GM12878 (cell line): ENCODE results near the gene MAST1. TPM values are rescaled to one million over a fixed set of nuclear protein-coding genes. Genes with fewer than 3 reads are reported as not detected.

Experiments
- ATF3 ChIP-seq: IDR thresholded peaks from 2 replicates; pipeline ENCODE4 v1.6.1; 2011; ENCODE audit warnings: low read depth, mild to moderate bottlenecking, low read length, moderate library complexity, borderline replicate concordance; ENCODE audit errors: extremely low read depth
- BRCA1 ChIP-seq: IDR thresholded peaks from 2 replicates; pipeline ENCODE4 v1.6.1; 2011; ENCODE audit warnings: low read depth, low read length, improper control_type of control experiment
- CBFB ChIP-seq: IDR thresholded peaks from 2 replicates; pipeline ENCODE4 v1.6.1; 2016; ENCODE audit warnings: antibody characterized with exemption, low read depth
- CREB1 ChIP-seq: IDR thresholded peaks from 2 replicates; pipeline ENCODE4 v1.6.1; 2012; ENCODE audit warnings: low read depth, mild to moderate bottlenecking, inconsistent platforms
- CREM ChIP-seq: IDR thresholded peaks from 2 replicates; pipeline ENCODE4 v1.6.1; 2014; ENCODE audit warnings: antibody characterized with exemption, low read depth
- ETV6 ChIP-seq, 2 experiments: fragments of 450-650 bp in 1 of 2; IDR thresholded peaks in 1 of 2; conservative IDR thresholded peaks in 1 of 2; 2 replicates each; pipeline ENCODE4 v1.6.1; 2014; ENCODE audit warnings: antibody characterized with exemption in 1 of 2, borderline replicate concordance in 1 of 2, low read depth in 1 of 2, mild to moderate bottlenecking in 1 of 2, moderate library complexity in 1 of 2
- HCFC1 ChIP-seq: fragments of 150-350 bp; IDR thresholded peaks from 2 replicates; pipeline ENCODE4 v1.6.1; 2014; ENCODE audit warnings: low read length
- IKZF1 ChIP-seq: fragments of 450-650 bp; conservative IDR thresholded peaks from 2 replicates; pipeline ENCODE4 v1.6.1; 2017; ENCODE audit warnings: antibody characterized with exemption, mild to moderate bottlenecking
- JUNB ChIP-seq: IDR thresholded peaks from 2 replicates; pipeline ENCODE4 v1.6.1; 2016; ENCODE audit warnings: antibody characterized with exemption, mild to moderate bottlenecking
- MTA2 ChIP-seq: fragments of 450-650 bp; IDR thresholded peaks from 2 replicates; pipeline ENCODE4 v1.6.1; 2016; ENCODE audit warnings: low read depth, mild to moderate bottlenecking, moderate library complexity
- NR2C1 ChIP-seq: fragments of 450-650 bp; IDR thresholded peaks from 2 replicates; pipeline ENCODE4 v1.6.1; 2017; ENCODE audit warnings: antibody characterized with exemption, mild to moderate bottlenecking, moderate library complexity
- NRF1 ChIP-seq: conservative IDR thresholded peaks from 2 replicates; pipeline ENCODE4 v1.6.1; 2011; ENCODE audit warnings: mild to moderate bottlenecking, low read depth, low read length, improper control_type of control experiment
- PML ChIP-seq: IDR thresholded peaks from 2 replicates; pipeline ENCODE4 v1.6.1; 2012; ENCODE audit warnings: low read length, inconsistent platforms
- POLR2A ChIP-seq: IDR thresholded peaks from 2 replicates; pipeline ENCODE4 v1.6.1; 2011; ENCODE audit warnings: low read depth, mild to moderate bottlenecking, low read length
- RFX5 ChIP-seq: IDR thresholded peaks from 2 replicates; pipeline ENCODE4 v1.6.1; 2011; ENCODE audit warnings: low read depth, low read length, improper control_type of control experiment
- SIN3A ChIP-seq: IDR thresholded peaks from 2 replicates; pipeline ENCODE4 v1.6.1; 2012; ENCODE audit warnings: low read depth, low read length, improper control_type of control experiment
- SMAD1 ChIP-seq: fragments of 450-650 bp; IDR thresholded peaks from 2 replicates; pipeline ENCODE4 v1.6.1; 2018; ENCODE audit warnings: mild to moderate bottlenecking, low read depth; ENCODE audit not compliant: partially characterized antibody
- SMARCA5 ChIP-seq: fragments of 450-650 bp; IDR thresholded peaks from 2 replicates; pipeline ENCODE4 v1.6.1; 2017; ENCODE audit warnings: mild to moderate bottlenecking
- USF1 ChIP-seq: IDR thresholded peaks from 2 replicates; pipeline ENCODE4 v1.6.1; 2011; ENCODE audit warnings: borderline replicate concordance, low read depth, mild to moderate bottlenecking, moderate library complexity, mixed read lengths, low read length; ENCODE audit not compliant: insufficient read depth; ENCODE audit errors: extremely low read length
- USF2 ChIP-seq: IDR thresholded peaks from 2 replicates; pipeline ENCODE4 v1.6.1; 2011; ENCODE audit warnings: low read depth, low read length, improper control_type of control experiment, borderline replicate concordance
- ZNF24 ChIP-seq: fragments of 450-650 bp; IDR thresholded peaks from 2 replicates; pipeline ENCODE4 v1.6.1; 2017; ENCODE audit warnings: antibody characterized with exemption, mild to moderate bottlenecking
- ZNF687 ChIP-seq: fragments of 450-650 bp; IDR thresholded peaks from 2 replicates; pipeline ENCODE4 v1.6.1; 2017; ENCODE audit warnings: mild to moderate bottlenecking, moderate library complexity
- ZSCAN29 ChIP-seq: fragments of 450-650 bp; IDR thresholded peaks from 2 replicates; pipeline ENCODE4 v1.6.1; 2017; ENCODE audit warnings: mild to moderate bottlenecking, moderate library complexity
- polyA plus RNA-seq, 11 experiments: library from polyadenylated mRNA; depleted of rRNA in 4 of 11; unstranded in 6 of 11; stranded (reverse) in 5 of 11; fragments of >200 nt; fragmentation: Nextera tagmentation in 4 of 11; fragmentation: Illumina TruSeq in 1 of 11; extraction: Ambion mirVana in 4 of 11; extraction: Trizol in 1 of 11; gene quantifications; 1 replicate in 1 of 11; 2 replicates in 10 of 11; pipeline versions ENCODE4 v1.2.1 to v1.2.3, GENCODE V29; 2011 to 2016; ENCODE audit warnings: inconsistent platforms in 2 of 11, missing spikeins in 2 of 11, low read depth in 1 of 11
- total RNA-seq, 4 experiments: library from RNA; depleted of rRNA in 3 of 4; stranded (reverse); fragments of >200 nt in 3 of 4; fragmentation: Illumina TruSeq in 1 of 4; extraction: Trizol in 1 of 4; gene quantifications; 2 replicates each; pipeline versions ENCODE4 v1.2.1 to v1.2.3, GENCODE V29; 2013 to 2021

MAST1 gene
- total and polyA plus RNA-seq, 10 of the 15 experiments (the other 5 are each of a cell fraction or from before 2014, with no cell fraction given), result 0.08 to 0.79 (median 0.44) TPM; not detected in 1

- TF ChIP-seq USF2 (no peak; the same call in 1 of the 2 replicates), SIN3A (peak; percentile 61; the same call in 1 of the 2 replicates), POLR2A (peak; percentile 89), JUNB (no peak), RFX5 (peak; percentile 93), SMAD1 (peak; percentile 74), IKZF1 (peak; percentile 100), HCFC1 (peak; percentile 34; the same call in 1 of the 2 replicates), NR2C1 (no peak), ATF3 (no peak), ZNF24 (0 out of 2 replicates have a peak, but pooled peaks have one; percentile 11), ETV6 (conservative IDR thresholded peaks at IDR 0.05 in 1 of 2, IDR thresholded peaks at IDR 0.05 in 1 of 2; ENCODE audit: borderline replicate concordance in 1 of 2, low read depth in 1 of 2) (no peak), CREB1 (no peak), ZNF687 (peak; percentile 89), ZSCAN29 (no peak), BRCA1 (0 out of 2 replicates have a peak, but pooled peaks have one; percentile 27), SMARCA5 (peak; percentile 60; the same call in 1 of the 2 replicates), NRF1 (peak; percentile 65), PML (no peak), USF1 (peak; percentile 62), MTA2 (no peak), CBFB (peak; percentile 70; the same call in 1 of the 2 replicates), CREM (peak; percentile 80)
These were observed 44.8 kb upstream of the MAST1 start (continued) for GRCh38 chr19:12793290-12794195.
